ENCODE results near the gene KIFC3. TPM values are rescaled to one million over a fixed set of nuclear protein-coding genes. Genes with fewer than 3 reads are reported as not detected.

KIFC3 gene
- total and polyA plus RNA-seq, 2 of the 13 experiments (the other 11 are each of a cell fraction or from before 2014, with no cell fraction given), result 42.1 to 45.3 TPM

DNA sequence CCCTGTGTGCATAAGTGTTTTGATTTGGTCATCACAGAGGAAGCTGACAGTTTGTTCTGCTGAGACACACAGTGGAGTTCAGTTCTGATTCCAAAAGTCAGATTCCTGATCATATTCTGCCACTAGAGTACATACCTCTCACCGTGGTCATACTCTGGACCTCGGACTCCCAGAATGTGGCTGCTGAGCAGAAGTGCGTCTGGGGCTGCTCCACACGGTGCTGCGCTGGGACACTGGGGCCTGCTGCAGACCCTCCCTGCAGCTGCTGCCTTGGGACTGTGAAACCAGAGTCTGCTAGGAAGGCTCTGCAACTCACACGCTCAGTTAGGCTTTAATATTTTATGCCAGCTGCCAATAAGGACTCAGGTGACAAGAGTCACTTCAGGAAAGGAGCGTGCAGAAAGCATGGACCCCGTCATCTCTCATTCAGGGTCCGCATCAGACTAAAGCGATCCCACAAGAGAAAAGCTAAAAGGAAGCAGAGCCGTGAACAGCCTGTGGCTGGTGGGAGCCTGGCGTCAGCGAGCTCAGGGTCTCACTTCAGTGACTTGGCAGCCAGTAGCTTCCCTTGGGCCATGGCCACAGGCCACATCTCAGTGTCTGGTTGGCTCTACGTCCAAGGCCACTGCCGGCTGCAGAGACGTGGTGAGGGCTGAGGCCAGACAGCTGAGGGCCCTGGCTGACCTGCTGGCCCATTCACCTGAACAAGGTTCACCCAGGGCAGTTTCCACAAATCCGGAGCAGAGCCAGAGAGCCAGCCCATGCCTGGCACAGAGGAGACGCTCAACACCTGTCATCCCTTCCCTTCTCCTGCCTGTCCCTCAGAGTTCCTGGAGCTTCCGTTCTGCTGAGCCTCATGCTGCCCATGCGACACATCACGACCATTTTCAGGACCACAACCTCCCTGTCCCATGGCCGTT, 24.7 kb upstream of the KIFC3 start (continued):
- TF ChIP-seq ZNF780A (CRISPR knock-in tag; IDR thresholded peaks at IDR 0.05) (0 out of 2 replicates have a peak, but pooled peaks have one; percentile 53), ZFYVE20 (CRISPR knock-in tag; IDR thresholded peaks at IDR 0.05; ENCODE audit: borderline replicate concordance, low read depth) (0 out of 2 replicates have a peak, but pooled peaks have one; percentile 82), ELF1 (CRISPR knock-in tag; IDR thresholded peaks at IDR 0.05) (peak; percentile 47; the same call in 1 of the 2 replicates), RELA (CRISPR knock-in tag; IDR thresholded peaks at IDR 0.05) (0 out of 2 replicates have a peak, but pooled peaks have one; percentile 20), NAIF1 (CRISPR knock-in tag; IDR thresholded peaks at IDR 0.05; ENCODE audit: borderline replicate concordance) (no peak), SIN3B (IDR thresholded peaks at IDR 0.05; ENCODE audit: low read length) (no peak; the same call in 1 of the 2 replicates), ZNF629 (CRISPR knock-in tag; conservative IDR thresholded peaks at IDR 0.05) (peak; percentile 94), ZNF317 (CRISPR knock-in tag; IDR thresholded peaks at IDR 0.05) (peak; percentile 65)
- TF ChIP-seq, protein P1, sequence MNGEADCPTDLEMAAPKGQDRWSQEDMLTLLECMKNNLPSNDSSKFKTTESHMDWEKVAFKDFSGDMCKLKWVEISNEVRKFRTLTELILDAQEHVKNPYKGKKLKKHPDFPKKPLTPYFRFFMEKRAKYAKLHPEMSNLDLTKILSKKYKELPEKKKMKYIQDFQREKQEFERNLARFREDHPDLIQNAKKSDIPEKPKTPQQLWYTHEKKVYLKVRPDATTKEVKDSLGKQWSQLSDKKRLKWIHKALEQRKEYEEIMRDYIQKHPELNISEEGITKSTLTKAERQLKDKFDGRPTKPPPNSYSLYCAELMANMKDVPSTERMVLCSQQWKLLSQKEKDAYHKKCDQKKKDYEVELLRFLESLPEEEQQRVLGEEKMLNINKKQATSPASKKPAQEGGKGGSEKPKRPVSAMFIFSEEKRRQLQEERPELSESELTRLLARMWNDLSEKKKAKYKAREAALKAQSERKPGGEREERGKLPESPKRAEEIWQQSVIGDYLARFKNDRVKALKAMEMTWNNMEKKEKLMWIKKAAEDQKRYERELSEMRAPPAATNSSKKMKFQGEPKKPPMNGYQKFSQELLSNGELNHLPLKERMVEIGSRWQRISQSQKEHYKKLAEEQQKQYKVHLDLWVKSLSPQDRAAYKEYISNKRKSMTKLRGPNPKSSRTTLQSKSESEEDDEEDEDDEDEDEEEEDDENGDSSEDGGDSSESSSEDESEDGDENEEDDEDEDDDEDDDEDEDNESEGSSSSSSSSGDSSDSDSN (CRISPR knock-in tag; IDR thresholded peaks at IDR 0.05), result peak; percentile 99
- TF ChIP-seq, protein P2, sequence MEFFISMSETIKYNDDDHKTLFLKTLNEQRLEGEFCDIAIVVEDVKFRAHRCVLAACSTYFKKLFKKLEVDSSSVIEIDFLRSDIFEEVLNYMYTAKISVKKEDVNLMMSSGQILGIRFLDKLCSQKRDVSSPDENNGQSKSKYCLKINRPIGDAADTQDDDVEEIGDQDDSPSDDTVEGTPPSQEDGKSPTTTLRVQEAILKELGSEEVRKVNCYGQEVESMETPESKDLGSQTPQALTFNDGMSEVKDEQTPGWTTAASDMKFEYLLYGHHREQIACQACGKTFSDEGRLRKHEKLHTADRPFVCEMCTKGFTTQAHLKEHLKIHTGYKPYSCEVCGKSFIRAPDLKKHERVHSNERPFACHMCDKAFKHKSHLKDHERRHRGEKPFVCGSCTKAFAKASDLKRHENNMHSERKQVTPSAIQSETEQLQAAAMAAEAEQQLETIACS (CRISPR knock-in tag; IDR thresholded peaks at IDR 0.05), result peak; percentile 59
- TF ChIP-seq, protein P3, sequence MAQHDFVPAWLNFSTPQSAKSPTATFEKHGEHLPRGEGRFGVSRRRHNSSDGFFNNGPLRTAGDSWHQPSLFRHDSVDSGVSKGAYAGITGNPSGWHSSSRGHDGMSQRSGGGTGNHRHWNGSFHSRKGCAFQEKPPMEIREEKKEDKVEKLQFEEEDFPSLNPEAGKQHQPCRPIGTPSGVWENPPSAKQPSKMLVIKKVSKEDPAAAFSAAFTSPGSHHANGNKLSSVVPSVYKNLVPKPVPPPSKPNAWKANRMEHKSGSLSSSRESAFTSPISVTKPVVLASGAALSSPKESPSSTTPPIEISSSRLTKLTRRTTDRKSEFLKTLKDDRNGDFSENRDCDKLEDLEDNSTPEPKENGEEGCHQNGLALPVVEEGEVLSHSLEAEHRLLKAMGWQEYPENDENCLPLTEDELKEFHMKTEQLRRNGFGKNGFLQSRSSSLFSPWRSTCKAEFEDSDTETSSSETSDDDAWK (CRISPR knock-in tag; IDR thresholded peaks at IDR 0.05), result no peak
- TF ChIP-seq, protein P4, sequence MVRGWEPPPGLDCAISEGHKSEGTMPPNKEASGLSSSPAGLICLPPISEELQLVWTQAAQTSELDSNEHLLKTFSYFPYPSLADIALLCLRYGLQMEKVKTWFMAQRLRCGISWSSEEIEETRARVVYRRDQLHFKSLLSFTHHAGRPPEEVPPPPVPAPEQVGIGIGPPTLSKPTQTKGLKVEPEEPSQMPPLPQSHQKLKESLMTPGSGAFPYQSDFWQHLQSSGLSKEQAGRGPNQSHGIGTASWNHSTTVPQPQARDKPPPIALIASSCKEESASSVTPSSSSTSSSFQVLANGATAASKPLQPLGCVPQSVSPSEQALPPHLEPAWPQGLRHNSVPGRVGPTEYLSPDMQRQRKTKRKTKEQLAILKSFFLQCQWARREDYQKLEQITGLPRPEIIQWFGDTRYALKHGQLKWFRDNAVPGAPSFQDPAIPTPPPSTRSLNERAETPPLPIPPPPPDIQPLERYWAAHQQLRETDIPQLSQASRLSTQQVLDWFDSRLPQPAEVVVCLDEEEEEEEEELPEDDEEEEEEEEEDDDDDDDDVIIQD (CRISPR knock-in tag; IDR thresholded peaks at IDR 0.05; ENCODE audit: low read depth), result 0 out of 2 replicates have a peak, but pooled peaks have one; percentile 59
- TF ChIP-seq, protein P5, sequence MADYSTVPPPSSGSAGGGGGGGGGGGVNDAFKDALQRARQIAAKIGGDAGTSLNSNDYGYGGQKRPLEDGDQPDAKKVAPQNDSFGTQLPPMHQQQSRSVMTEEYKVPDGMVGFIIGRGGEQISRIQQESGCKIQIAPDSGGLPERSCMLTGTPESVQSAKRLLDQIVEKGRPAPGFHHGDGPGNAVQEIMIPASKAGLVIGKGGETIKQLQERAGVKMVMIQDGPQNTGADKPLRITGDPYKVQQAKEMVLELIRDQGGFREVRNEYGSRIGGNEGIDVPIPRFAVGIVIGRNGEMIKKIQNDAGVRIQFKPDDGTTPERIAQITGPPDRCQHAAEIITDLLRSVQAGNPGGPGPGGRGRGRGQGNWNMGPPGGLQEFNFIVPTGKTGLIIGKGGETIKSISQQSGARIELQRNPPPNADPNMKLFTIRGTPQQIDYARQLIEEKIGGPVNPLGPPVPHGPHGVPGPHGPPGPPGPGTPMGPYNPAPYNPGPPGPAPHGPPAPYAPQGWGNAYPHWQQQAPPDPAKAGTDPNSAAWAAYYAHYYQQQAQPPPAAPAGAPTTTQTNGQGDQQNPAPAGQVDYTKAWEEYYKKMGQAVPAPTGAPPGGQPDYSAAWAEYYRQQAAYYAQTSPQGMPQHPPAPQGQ (CRISPR knock-in tag; IDR thresholded peaks at IDR 0.05; ENCODE audit: borderline replicate concordance), result 0 out of 2 replicates have a peak, but pooled peaks have one; percentile 71
- TF ChIP-seq, protein P6, sequence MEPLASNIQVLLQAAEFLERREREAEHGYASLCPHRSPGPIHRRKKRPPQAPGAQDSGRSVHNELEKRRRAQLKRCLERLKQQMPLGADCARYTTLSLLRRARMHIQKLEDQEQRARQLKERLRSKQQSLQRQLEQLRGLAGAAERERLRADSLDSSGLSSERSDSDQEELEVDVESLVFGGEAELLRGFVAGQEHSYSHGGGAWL (CRISPR knock-in tag; IDR thresholded peaks at IDR 0.05), result peak; percentile 65; the same call in 1 of the 2 replicates
- TF ChIP-seq, protein P7, sequence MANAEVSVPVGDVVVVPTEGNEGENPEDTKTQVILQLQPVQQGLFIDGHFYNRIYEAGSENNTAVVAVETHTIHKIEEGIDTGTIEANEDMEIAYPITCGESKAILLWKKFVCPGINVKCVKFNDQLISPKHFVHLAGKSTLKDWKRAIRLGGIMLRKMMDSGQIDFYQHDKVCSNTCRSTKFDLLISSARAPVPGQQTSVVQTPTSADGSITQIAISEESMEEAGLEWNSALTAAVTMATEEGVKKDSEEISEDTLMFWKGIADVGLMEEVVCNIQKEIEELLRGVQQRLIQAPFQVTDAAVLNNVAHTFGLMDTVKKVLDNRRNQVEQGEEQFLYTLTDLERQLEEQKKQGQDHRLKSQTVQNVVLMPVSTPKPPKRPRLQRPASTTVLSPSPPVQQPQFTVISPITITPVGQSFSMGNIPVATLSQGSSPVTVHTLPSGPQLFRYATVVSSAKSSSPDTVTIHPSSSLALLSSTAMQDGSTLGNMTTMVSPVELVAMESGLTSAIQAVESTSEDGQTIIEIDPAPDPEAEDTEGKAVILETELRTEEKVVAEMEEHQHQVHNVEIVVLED (CRISPR knock-in tag; IDR thresholded peaks at IDR 0.05; ENCODE audit: borderline replicate concordance), result peak; percentile 50; the same call in 1 of the 2 replicates

Measured in HepG2 (cell line).